KMS-11 (cell line): ENCODE results near the gene PTPRK.

Experiments
- H2AFZ ChIP-seq: fragments of 200-600 bp; sonication (generic); 2 replicates; pipeline ENCODE4 v1.6.1; 2016; ENCODE audit warnings: antibody characterized with exemption, mixed run types, low read depth
- H3K27ac ChIP-seq: fragments of 200-600 bp; sonication (generic); 2 replicates; pipeline ENCODE4 v1.6.1; 2016; ENCODE audit warnings: mild to moderate bottlenecking, mixed run types
- H3K27me3 ChIP-seq: fragments of 200-600 bp; sonication (generic); 2 replicates; pipeline ENCODE4 v1.6.1; 2017; ENCODE audit warnings: mild to moderate bottlenecking, low read depth, mixed run types, moderate library complexity; ENCODE audit not compliant: insufficient read depth
- H3K36me3 ChIP-seq: fragments of 200-600 bp; sonication (generic); 2 replicates; pipeline ENCODE4 v1.6.1; 2017; ENCODE audit warnings: mild to moderate bottlenecking, mixed run types; ENCODE audit not compliant: insufficient read depth
- H3K4me1 ChIP-seq: fragments of 200-600 bp; sonication (generic); 2 replicates; pipeline ENCODE4 v1.6.1; 2016; ENCODE audit warnings: mild to moderate bottlenecking, low read depth, mixed run types; ENCODE audit not compliant: poor library complexity, severe bottlenecking
- H3K4me2 ChIP-seq: fragments of 200-600 bp; sonication (generic); 2 replicates; pipeline ENCODE4 v1.7.0; 2016; ENCODE audit warnings: mild to moderate bottlenecking, mixed run types
- H3K4me3 ChIP-seq: fragments of 200-600 bp; sonication (generic); IDR thresholded peaks from 2 replicates; pipeline ENCODE4 v1.6.1; 2017; ENCODE audit warnings: low read depth, low read length, mixed read lengths; ENCODE audit not compliant: insufficient read depth
- H3K79me2 ChIP-seq: fragments of 200-600 bp; sonication (generic); 2 replicates; pipeline ENCODE4 v1.6.1; 2016; ENCODE audit warnings: low read depth, mixed run types; ENCODE audit not compliant: insufficient read depth
- H3K9ac ChIP-seq: fragments of 200-600 bp; sonication (generic); 2 replicates; pipeline ENCODE4 v1.6.1; 2016; ENCODE audit warnings: mild to moderate bottlenecking, mixed run types
- H4K20me1 ChIP-seq: fragments of 200-600 bp; sonication (generic); 2 replicates; pipeline ENCODE4 v1.6.1; 2016; ENCODE audit warnings: mild to moderate bottlenecking, mixed run types; ENCODE audit not compliant: insufficient read depth
- CTCF ChIP-seq: fragments of 200-600 bp; sonication (generic); conservative IDR thresholded peaks from 2 replicates; pipeline ENCODE4 v1.6.1; 2017; ENCODE audit warnings: low read depth, mild to moderate bottlenecking, antibody characterized with exemption, low read length, moderate library complexity, mixed read lengths

Gene PTPRK

GRCh38 chr6:128415387-128415786 is 105.0 kb downstream of the PTPRK start:
- Histone ChIP-seq H3K9ac (no peak overlapping the region), H3K36me3 (no peaks in the 10 kb centered on the region), H2AFZ (no peak overlapping the region), H3K4me2 (no peak overlapping the region), H3K27ac (no peak overlapping the region), H3K4me3 (no peak overlapping the region), H4K20me1 (no peaks in the 10 kb centered on the region), H3K27me3 (no peaks in the 10 kb centered on the region), H3K4me1 (no peaks in the 10 kb centered on the region), H3K79me2 (no peaks in the 10 kb centered on the region)
- TF ChIP-seq CTCF = no peak

- no peak for TF ChIP-seq CTCF
- Histone ChIP-seq H3K9ac (no peak overlapping the region), H3K4me3 (no peak overlapping the region), H4K20me1 (no peaks in the 10 kb centered on the region), H3K4me2 (no peak overlapping the region), H3K27me3 (no peaks in the 10 kb centered on the region), H3K36me3 (no peaks in the 10 kb centered on the region), H3K79me2 (no peaks in the 10 kb centered on the region), H3K27ac (no peak overlapping the region), H2AFZ (no peak overlapping the region), H3K4me1 (no peaks in the 10 kb centered on the region)
Observed at GRCh38 chr6:128414943-128415342, 105.5 kb downstream of the PTPRK start.

- Histone ChIP-seq H3K4me1 (no peaks in the 10 kb centered on the region), H3K4me3 (no peak overlapping the region), H3K27ac (no peak overlapping the region), H4K20me1 (no peaks in the 10 kb centered on the region), H3K79me2 (no peaks in the 10 kb centered on the region), H3K27me3 (no peaks in the 10 kb centered on the region), H3K4me2 (no peak overlapping the region), H2AFZ (no peak overlapping the region), H3K36me3 (no peaks in the 10 kb centered on the region), H3K9ac (no peak overlapping the region)
- TF ChIP-seq CTCF = no peak
Observed at GRCh38 chr6:128413291-128413690, 107.1 kb downstream of the PTPRK start.

GRCh38 chr6:128412680-128413079 is 107.7 kb downstream of the PTPRK start:
- no peak for TF ChIP-seq CTCF
- H3K4me2 ChIP-seq = no peak overlapping the region
- no peak overlapping the region for H3K27ac ChIP-seq
- H2AFZ ChIP-seq = no peak overlapping the region
- no peaks in the 10 kb centered on the region for H4K20me1 ChIP-seq
- no peak overlapping the region for H3K4me3 ChIP-seq
- H3K36me3 ChIP-seq = no peaks in the 10 kb centered on the region
- H3K4me1 ChIP-seq = no peaks in the 10 kb centered on the region
- H3K27me3 ChIP-seq = no peaks in the 10 kb centered on the region
- H3K9ac ChIP-seq = no peak overlapping the region
- no peaks in the 10 kb centered on the region for H3K79me2 ChIP-seq

- Histone ChIP-seq H3K36me3 (no peaks in the 10 kb centered on the region), H3K4me2 (no peak overlapping the region), H3K9ac (no peak overlapping the region), H3K4me1 (no peaks in the 10 kb centered on the region), H3K4me3 (no peak overlapping the region), H3K27ac (no peak overlapping the region), H3K79me2 (no peaks in the 10 kb centered on the region), H2AFZ (no peak overlapping the region), H3K27me3 (no peaks in the 10 kb centered on the region), H4K20me1 (no peaks in the 10 kb centered on the region)
- TF ChIP-seq CTCF = no peak
Observed at GRCh38 chr6:128410584-128410983, 109.8 kb downstream of the PTPRK start.
